GM20431 (cell line): ENCODE data around the gene MCTS1.
"Not testable (repeated sequence)": the region's sequence is repeated elsewhere in the genome, so short reads cannot be mapped to it uniquely, and the experiment has no call there.

Experiments used
- in situ Hi-C: fragments of 300-500 bp; cut with MseI, MboI; formaldehyde crosslinking; loops from one replicate; pipeline ENCODE4 v1.15.0; 2020; ENCODE audit warnings: low sequenced_read_pairs; ENCODE audit not compliant: unreplicated experiment

The MCTS1 gene, protein sequence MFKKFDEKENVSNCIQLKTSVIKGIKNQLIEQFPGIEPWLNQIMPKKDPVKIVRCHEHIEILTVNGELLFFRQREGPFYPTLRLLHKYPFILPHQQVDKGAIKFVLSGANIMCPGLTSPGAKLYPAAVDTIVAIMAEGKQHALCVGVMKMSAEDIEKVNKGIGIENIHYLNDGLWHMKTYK

GRCh38 chrX:120603707-120604360, at the start of gene MCTS1:
Gene MCTS1 (plus strand): TSS chrX:120604101. CDS start chrX:120604237, 136 bp downstream.
- in situ Hi-C loops = no loop called here

DNA sequence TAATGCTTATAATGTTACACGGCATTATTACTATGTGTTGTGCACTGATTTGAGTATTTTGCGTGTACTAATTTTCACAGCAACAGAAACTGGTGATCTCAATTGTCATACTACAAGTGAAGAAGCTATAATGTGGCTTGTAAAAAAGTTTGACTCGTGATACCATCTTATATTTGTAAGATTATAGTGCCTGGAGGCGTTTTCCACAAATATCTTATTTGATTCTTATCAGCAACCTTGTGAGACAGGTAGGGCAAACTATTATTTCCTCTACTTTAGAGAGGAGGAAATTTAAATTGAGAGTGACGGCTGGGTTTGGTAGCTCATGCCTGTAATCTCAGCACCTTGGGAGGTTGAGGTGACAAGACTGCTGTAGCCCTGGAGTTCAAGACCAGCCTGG, 47.6 kb upstream of the MCTS1 start:
- in situ Hi-C loops = no loop called here

DNA sequence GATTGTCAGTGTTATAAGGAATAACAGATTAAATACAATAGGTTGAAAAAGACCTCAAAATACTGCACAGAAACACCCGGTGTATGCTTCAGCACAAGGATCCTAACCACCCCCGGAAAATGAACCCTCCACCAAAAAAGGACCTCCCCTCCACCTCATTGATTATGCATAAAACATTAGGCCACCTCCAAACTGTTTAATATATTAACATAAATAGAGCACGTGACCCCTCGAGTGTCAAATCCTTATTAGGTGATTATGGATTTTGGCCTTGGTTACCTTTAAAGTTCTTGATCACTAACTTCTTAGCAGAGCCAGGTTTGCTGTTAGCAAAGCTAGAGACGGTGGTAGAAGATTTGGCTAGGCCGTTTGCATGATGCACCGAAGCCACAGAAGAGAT, 44.1 kb upstream of the MCTS1 start:
- in situ Hi-C loops = no loop called here

GRCh38 chrX:120560405-120560841, 43.5 kb upstream of the MCTS1 start:
- in situ Hi-C loops = no loop called here

- in situ Hi-C loops = no loop called here
Measured at GRCh38 chrX:120560842-120561633, 42.9 kb upstream of the MCTS1 start, which contains the start of gene CUL4B. Gene CUL4B (minus strand): TSS chrX:120560962. CDS start chrX:120560638, 324 bp downstream.

- in situ Hi-C loops = no loop called here
Measured at GRCh38 chrX:120561634-120562568, 42.0 kb upstream of the MCTS1 start.

DNA sequence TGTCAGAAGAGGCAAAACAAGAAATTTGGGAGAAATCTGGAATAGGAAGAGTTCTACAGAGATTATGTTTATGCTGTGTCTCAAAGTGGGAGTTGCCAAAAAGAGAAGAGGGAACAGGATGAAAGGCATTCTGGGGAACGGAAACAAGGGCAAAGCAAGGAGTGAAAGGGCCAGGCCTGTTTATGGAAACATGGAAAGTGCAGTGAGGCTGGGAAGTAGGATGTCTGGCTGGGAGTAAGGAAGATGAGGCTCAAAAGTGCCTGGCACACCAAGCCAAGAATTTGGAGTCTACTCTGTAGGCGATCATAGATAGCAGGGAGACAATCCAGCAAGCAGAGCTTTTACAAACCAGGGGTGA, 41.4 kb upstream of the MCTS1 start:
- in situ Hi-C loops = no loop called here

GRCh38 chrX:120564925-120565324, 39.0 kb upstream of the MCTS1 start:
- in situ Hi-C loops = no loop called here

- in situ Hi-C loops = no loop called here
Measured at GRCh38 chrX:120566817-120567216, 37.1 kb upstream of the MCTS1 start.

DNA sequence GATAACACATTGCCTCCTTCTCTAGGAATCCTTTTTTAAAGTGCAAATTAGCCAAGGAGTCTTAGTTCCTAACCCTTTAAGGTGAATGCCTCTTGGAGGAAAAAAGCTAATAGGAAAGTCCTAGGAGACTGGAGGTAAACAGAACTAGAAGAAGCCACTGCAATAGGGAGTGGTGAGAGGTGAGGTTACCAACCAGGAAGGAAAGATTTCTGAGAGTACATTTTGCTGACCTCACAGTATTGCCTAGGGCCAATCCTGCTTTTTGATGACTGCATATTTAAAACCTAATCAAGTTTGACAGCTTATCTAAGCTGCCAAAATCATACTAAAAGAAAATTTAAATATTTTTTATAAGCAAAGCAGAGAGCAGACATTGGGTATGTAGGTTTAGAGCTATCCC, 35.9 kb upstream of the MCTS1 start:
- in situ Hi-C loops = no loop called here

DNA sequence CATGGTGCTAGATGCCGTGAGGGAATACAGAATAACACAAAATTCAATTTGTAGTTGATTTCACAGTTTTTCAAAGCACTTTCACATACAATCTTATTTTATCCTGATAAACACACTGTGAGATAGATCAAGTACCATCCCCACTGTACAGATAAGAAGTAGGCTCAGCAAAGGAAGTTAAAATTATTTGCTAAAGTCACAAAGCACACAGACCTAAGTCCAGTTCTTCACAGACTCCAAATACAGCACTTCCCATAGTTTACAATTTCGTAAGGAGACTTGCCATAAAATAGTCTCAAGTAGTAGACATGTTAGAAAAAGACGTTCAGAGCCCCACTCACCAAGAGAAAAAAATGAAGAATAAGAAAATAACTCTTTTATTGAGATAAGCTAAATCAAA, 35.3 kb upstream of the MCTS1 start:
- in situ Hi-C loops = no loop called here

- in situ Hi-C loops = no loop called here
Measured at GRCh38 chrX:120570011-120570600, 33.8 kb upstream of the MCTS1 start.

DNA sequence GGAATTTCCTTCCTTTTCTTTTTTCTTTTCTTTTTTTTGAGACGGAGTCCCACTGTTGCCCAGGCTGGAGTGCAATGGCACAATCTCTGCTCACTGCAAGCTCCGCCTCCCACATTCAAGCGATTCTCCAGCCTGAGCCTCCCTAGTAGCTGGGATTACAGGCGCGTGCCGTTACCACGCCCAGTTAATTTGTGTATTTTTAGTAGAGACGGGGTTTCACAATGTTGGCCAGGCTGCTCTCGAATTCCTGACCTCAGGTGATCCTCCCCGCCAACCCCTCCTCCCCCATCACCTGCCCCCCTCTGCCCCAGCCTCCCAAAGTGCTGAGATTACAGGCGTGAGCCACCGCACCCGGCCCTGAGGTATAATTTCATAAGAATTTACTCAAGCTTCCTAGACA, 30.1 kb upstream of the MCTS1 start:
- in situ Hi-C loops = not testable (repeated sequence)

- in situ Hi-C loops = no loop called here
Measured at GRCh38 chrX:120575379-120576114, 28.4 kb upstream of the MCTS1 start.

DNA sequence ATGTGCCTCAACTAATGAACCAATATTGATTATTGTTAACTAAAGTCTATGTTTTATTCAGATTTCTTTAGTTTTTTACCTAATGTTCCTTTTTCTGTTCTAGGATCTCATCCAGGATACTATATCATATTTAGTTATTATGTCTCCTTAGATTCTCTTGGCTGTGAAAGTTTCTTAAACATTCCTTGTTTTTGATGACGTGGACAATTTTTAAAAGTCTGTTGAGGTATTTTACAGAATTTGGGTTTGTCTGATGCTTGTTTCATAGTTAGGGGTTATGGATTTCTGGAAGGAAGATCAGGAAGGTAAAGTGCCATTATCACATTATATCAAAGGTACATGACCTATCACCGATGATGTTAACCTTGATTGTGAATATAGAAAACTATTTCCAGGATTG, 18.2 kb upstream of the MCTS1 start:
- in situ Hi-C loops = no loop called here

DNA sequence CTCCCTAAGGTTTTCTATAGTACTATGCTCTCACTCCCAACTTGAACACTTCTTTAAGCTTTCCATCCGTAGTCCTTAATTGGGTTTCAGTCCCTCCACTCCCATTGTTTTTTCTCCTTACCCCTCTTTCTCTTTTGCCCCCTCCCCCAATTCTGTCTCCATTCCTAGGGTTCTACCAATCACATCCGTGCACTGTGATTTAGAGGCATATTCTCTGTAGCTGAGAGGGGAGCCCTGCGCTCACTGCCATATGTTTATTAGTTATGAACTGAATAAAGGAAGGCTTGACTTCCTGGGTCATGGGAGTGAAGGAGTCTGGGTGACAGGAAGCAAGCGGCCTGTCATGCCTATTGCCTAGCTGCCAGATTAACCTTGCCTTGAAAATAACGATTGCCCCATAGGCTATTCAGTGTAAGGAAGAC, 471 bp downstream of the MCTS1 start:
- in situ Hi-C loops = no loop called here

GRCh38 chrX:120612086-120612485, 8.2 kb downstream of the MCTS1 start:
- in situ Hi-C loops = no loop called here

DNA sequence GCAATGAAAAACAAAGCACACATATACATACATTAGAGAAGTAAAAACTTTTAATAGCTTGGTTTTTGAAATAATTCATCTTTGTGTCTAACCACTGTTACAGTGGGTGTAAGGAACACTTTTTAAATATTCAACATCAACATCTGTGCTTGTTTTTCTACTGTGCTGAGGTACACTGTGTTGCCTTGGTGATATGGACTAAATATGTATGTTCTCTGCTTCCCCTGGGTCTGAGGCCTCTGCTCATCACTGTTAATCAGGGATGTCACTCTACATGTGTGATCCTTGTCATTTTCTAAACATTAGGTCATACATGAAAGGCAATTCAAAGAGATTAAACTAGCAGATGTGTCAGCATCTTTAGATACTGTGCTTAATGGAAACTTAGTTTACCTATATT, 10.9 kb downstream of the MCTS1 start:
- in situ Hi-C loops = no loop called here

GRCh38 chrX:120617996-120618630, 14.2 kb downstream of the MCTS1 start:
- in situ Hi-C loops = no loop called here
